Stimulated activated naive CD4-positive, alpha-beta T cell (primary cell): ENCODE results near the gene TACC3.
"Not testable (repeated sequence)": the region's sequence is repeated elsewhere in the genome, so short reads cannot be mapped to it uniquely, and the experiment has no call there.

Source experiments
- DNase-seq, 6 experiments: peaks; one replicate each; lab custom pipeline; 2025; lab: John Stamatoyannopoulos, UW

Gene TACC3

DNA sequence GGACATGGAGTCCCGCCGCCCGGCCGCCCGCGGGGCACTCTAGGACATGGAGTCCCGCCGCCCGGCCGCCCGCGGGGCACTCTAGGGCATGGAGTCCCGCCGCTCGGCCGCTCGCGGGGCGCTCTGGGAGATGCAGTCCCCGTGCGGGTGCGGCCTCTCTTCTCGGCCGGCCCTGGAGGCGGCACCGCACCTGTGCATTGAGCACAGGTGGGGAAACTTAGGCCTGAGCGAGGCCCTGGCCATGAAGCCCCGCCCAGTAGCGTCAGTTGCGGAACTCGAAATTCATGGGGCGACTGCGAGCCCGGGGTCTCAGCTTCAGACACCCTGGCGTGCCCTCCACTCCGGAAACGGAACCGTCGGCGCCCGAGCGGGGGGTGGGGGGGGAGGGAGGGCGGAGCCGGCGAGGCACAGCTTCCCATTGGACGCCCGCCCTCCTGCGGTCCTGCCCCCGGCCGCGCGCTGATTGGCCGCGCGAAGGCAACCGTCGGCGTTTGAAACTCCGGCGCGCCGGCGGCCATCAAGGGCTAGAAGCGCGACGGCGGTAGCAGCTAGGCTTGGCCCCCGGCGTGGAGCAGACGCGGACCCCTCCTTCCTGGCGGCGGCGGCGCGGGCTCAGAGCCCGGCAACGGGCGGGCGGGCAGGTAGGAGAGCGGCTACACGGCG is at the start of gene TACC3, which contains the start of gene TMEM129:
Gene TACC3, plus strand, starts transcription at position 519 of the 663 bp plus-strand sequence. CDS start 1,901 bp downstream, outside the sequence.
Gene TMEM129, minus strand, starts transcription at position 321 of the 663 bp plus-strand sequence. CDS start 486 bp downstream, outside the sequence.
- DNase-seq: peak; percentile 94 to 97 (median 96)

DNA sequence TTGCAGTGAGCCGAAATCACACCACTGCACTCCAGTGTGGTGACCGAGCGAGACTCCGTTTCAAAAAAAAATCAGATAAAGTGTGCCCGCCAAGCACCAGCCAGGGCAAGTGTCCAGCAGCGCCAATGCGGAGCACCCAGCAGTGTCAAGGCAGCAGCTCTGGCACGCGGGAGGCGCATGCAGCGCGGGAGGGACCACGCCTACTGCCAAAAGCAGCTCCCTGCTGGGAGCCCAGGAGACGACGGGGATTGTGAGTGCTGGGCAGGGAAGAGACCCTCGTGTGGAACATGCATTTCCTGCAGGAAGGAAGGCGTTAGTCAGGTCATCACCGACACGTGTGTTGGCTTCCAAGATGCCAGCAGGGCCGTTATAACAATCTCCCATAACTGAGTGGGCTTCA is 47.6 kb upstream of the TACC3 start:
- no peak for DNase-seq

DNA sequence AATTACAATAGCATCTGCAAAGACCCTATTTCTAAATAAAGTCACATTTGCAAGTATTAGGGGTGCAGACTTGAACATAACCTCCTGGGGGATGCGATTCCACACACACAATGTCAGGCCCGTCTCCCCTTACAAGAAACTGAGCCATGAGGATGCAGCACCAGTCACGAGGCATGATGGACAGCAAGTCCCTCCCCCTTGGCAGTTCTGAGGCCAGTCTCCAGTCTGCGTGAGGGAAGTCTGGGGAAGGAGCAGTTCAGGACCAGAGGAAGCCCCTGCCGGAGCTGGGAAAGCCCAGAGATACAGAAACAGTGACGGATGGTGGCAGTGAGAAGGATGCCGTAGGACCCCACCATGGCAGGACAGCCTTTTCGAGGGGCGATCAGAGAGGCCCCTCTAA is 46.6 kb upstream of the TACC3 start:
- DNase-seq: no peak

DNA sequence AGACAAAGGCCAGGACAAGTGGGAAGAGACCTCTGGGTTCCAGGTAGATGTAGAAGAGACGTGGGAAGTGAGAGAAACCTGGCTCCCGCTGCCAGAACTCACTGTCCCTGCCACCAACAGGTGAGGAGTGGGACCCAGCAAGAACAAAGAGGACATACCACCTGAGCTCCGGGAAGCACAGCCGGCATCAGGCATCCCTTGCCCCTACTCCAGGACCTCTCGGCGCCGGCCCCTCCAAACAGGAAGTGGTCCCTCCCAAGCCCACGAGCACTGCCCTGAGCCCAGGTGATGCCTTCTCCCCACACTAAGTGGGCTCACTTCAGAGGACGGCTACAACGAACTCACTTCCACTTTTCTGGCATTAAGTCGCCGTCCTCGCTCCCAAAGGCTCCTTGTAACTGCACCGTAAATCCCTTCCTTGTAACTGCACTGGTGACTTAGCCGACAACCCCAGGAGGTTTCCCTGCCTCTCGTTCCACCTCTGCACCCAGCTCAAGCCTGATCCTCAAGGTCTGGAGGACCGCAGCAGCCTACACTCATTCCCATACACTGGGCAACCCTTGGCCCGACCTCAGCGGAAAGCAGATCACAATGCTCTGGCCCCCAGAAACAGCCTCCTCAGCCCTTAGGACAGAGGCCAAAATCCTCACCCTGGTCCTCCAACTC is 46.1 kb upstream of the TACC3 start:
- DNase-seq: no peak

DNA sequence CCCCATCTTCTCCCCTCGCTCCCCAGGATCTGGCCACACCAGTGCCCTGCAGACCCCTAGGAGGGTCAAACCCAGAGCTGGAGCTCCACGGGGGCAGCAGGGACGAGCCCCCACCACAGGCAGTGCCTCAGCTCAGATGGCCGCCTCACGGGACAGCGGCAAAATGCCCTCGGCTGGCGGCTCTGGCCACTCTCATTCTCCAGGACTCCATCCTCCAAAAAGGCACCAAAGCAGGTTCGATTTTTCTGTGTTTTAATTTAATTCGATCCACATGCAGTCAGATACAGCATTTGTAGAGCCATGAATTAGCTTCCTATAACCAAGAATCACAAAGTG is 45.6 kb upstream of the TACC3 start:
- DNase-seq: no peak

DNA sequence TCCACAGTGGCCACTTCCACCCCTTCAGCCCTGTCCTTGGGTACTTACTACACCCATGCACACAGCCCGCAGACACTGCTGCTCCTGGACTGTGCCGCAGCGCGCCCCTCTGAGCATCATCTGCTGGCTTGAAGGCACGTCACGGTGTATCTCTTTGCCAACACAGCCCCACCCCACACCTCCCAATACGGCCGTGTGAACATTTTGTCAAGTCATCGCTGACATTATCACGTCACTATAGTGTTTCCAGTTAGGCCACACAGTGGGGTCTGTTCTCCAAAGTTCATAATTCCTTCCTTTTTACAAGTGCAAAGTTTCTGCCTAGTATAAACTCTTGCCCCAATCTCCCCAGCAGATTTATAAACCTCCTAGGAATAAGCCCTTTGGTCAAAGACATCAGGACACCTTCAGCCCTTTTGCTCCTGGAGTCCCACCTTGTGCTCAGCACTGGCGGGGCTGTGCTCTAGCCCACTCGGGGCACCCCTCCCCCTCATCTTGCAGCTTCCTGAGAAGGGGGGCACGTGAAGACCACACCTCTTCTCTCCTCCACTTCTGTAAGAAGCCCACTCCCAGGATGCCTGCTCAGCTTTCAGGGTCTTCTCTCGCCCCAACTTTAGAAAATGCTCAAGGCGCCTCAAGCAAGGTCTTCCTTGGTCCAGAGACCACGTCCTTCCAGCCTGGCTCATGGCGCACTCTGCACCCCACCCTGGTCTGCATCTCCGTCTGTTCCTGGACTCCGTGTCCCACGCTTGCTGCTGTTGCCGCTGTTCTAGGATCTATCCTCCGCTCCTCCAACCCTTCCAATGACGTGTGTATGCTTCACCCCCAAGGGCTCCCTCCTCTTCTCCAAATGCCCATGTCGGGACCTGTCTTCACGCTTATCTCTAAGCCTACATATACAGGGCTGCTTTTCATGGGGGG is 44.5 kb upstream of the TACC3 start:
- no peak for DNase-seq

DNA sequence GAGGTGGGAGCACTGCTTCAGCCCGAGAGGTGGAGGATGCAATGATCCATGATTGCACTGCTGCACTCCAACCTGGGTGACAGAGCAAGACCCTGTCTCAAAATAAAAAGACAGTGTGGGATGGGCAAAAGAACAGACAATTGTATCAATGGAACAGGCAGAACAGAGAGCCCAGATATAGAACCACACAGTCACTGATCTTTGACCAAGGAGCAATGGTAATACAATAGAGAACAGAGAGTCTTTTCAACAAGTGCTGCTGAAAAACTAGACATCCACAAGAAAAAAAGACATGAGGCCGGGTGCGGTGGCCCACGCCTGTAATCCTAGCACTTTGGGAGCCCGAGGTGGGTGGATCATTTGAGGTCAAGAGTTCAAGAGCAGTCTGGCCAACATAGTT is 43.1 kb upstream of the TACC3 start:
- DNase-seq: no peak

DNA sequence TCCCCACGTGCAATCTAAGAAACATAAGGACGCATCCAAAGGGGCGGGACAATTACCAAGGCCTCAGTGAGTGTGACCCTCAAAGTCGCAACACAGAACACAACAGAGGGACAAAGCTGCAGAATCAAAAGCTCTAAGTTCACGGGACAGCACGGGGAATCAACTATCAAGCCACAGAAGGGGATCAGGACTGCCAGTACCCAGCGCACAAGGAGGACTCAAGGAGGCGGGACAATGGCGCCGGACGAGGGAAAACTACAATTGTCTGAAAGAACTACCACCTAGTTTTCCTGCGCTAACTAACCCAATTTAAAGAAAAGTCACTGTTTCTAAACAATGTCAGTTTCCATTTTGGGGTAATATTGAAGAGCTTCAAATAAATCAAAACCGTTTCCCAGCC is 38.5 kb upstream of the TACC3 start:
- DNase-seq: no peak

DNA sequence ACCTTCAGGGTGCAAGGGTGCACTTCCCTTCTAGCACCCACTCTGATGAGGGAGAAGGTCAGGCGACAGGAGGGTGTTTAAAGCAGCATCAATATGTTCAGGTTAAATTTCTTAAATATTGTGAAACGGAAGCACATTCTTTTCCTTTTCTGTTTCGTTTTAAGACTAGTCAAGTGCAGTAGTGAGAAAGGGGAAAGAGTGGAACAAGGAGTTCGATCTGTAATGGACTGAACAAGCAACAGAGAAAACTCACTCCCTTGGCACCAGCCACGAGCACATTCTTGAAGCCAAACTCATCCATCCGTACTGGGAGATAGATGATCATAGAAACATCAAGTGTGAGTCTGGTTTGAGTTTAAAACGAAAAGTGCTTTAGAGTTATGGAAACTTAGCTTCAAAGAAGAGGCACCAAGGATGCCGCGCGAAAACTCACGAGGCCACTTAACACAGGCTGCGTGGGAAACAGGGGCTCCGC is 38.0 kb upstream of the TACC3 start:
- peak in 2 of 6 experiments; percentile 48 to 67 for DNase-seq

DNA sequence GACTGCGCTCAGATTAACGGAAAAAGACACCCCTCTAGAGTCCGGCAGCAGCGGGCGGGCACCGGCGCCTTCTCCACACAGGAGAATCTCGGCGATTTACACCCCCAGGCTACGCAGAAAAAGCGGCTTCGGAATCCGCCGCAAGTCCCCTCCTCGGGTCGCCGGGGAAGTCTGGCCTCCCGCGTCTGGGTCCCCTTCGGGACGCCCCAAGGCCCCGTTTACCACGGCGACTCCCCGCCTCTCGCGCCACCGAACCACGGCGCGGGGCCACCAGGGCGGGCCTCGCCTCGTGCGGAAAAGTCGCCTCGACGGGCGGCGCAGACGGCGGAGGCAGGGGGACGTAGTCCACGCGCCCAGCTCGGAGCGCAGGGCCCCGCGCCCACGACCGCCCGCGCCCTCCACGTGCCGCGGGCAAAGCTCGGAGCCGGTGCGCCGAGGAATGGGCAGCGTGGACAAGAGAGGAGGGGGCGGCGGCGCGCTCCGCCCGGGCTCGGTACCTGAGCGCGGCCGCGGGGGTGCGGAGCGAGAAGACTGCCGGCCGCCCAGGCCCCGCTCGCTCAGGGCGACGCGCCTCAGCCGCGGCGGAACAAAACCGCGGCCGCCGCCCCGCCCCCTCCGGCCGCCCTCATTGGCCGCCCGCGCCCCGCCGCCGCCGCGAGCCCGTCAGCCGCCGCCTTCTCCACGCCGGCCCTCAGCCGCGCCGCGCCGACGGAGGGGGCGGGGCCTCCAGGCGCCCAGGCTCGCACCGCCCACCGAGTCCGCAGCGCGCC is 37.4 kb upstream of the TACC3 start, which contains the start of gene FAM53A:
Gene FAM53A, minus strand, starts transcription at position 578 of the 770 bp plus-strand sequence. CDS start 15,572 bp downstream, outside the sequence.
- peak; percentile 32 to 91 (median 58) for DNase-seq

DNA sequence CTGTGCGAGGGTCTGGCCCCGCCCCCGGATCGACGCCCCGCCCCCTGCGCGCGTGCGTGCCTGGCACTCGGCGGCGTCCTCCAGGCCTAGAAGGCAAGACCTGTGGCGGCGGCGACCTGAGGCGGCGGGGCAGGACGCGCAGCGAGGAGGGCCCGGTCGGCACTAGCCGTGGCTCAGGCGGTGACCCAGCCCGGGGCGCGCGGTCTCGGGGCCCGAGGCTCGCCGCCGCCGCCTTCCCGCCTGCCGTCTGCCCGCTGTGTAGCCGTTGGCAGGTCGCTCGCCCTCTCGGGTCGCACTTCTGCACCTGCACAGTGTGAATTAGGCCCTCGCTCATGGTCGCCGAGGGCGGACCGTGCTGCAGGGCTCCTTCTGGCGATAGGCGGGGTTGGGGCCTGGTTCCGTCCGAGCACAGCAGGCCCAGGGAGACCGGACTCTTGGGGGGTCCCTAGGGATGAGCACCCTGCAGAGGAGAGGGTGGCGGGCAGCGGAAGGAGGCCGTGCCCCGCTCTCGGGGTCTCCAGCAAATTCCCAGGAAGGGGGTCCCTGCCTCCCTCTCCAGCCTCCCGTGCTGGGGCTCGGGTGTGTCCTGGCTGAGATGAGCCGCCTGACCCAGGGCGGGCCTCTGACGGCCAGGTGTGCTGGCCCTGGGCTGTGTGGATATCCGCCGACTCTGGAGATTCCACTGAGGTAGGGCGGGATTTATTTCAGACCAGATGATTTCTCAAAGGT is 36.7 kb upstream of the TACC3 start:
- peak in 5 of 6 experiments; percentile 79 to 90 (median 90) for DNase-seq

DNA sequence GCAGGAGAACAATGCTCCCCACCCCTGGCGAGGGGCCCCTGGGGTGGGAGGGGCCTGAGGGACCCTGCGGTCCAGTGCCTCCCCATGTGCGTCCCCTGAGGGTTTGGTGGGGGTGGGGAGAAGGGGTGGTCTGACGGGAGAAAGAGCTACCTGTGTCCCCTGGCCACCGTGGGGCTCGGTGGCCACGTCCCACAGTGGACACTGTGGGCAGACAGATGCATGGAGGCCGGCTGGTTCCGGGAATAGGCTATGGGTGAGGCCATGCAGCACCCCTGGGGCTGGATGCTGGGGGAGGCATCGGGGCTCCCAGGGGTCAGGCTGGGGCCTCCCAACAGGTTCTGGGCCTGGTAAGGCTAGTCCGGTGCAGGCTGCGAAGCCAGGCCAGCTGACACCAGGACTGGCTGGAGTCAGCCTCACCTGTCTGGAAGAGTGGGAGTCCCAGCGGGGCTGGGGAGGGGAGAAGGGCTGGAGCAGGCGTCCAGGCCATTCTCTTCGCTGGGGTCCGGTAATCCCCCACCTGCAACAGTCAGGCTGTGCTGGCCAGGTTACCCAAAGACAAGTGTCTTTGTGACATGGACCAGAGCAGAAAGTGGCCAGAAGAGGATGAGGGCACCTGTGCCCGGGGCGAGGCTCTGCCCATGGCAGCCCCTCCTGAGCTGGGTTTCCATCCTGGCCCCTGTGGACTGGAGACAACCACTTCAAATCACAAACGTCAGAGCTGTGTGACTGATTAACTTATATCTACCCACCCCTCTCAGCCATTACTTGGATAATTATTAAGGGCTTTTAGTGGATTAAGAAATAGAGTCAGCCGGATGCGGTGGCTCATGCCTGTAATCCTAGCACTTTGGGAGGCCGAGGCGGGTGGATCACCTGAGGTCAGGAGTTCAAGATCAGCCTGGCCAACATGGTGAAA is 35.8 kb upstream of the TACC3 start:
- DNase-seq: no peak

DNA sequence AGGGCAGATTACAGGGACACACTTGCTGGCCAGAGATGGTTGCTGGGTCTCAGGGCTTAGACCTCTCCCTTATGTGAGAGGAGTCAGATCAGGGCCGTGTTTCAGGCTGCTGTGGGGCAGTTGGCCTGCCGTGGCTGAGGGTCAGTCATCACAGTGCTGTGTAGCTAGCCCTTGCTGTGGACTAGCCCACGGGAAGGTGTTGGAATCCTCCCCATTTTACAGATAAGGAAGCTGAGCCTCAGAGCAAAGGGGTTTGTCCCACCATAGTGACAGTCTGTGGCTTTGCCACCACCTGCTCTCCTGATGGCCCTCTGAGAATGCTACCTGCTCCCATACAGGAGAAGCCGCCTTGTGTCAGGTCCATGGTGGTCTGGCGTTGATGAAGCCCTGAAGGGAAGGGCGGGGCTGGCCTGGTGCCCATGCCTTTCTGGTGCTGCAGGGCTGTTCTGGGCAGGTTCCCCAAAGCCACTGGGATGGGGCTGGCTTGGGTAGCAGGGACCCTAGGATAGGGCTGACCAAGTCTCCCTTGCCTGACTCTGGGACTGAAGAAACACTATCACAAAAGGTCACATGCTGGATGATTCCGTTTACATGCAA is 34.8 kb upstream of the TACC3 start:
- DNase-seq: no peak

DNA sequence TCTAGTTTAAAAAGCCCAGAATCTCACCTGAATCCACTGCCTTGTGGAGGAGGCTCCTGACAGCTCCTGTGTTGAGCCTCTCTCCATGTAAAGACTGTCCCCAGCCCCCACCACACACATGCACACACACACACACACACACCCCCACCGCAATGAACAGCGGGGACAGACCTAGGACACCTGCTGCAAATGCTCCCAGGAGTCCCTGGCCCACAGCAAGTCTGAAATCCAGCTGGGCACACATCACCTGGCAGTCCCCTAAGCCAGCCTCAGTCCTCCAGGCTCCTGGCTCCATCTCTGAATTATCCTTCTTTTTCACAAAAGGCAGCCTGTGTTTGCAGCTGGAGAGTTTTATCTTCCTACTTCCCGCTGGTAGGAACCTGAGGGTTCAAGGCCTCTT is 30.6 kb upstream of the TACC3 start:
- DNase-seq: no peak

DNA sequence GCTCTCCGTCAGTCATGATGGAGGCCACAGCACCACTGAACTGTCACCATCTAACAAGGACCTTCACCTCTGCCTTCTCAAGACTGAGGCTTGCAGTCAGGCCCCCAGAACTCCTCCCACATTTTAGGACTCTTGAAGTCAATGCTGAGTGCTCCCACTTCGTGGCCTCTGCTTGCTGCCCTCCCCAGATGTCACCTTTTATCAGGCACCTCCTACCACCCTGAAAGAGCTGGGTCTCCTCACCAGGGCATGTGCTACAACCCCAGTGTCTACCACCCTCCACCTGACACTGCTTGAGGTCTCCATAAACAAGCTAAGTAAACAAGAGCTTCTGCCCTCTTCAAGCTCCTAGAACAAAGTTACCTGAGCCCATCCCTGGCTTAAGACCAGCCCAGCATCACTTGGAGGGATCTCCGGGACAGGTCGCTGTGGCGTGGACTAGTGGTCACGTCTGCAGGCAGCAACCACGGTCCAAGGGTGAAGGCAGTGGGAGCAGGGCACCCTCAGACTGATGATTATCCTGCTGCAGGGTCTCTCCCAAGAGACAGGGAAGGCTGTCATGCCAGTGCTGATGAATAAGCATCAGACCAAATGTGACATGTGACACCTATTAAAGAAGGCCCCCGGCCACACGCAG is 29.5 kb upstream of the TACC3 start:
- DNase-seq: no peak

DNA sequence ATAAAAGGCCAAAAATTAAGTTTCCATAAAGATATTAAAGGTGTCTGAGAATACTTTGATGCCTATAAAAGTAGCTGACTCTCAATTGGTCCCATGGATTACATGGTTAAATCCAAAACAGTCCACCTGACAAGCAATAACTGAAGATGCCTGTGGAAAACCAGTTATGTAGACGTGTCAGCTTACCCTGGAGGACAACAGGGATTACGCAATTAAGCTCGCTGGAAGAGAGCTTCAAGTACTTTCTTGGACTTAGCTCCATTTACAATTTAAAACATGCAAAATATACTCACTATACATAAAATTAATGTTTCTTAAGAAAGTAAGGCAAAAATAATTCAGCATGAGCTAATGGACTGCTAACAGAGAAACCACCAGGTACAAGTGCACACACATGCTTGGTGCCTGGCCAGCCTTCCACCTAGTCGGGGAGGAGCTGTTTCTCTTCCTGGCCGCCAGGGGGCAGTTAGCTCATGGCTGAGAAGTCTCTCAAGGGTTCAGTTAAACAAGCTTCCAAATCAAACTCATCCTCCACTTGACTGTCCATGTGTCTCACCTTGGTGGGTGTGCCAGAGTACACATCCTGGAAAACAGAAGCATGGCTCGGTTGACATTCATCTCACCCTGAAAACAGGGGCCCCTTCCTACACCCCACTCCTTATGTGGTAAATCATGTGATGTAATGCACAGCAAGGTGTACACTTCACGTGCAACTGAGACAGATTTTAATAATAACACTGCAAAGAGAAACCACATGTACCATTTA is 28.0 kb upstream of the TACC3 start:
- peak; percentile 58 to 86 (median 66) for DNase-seq

DNA sequence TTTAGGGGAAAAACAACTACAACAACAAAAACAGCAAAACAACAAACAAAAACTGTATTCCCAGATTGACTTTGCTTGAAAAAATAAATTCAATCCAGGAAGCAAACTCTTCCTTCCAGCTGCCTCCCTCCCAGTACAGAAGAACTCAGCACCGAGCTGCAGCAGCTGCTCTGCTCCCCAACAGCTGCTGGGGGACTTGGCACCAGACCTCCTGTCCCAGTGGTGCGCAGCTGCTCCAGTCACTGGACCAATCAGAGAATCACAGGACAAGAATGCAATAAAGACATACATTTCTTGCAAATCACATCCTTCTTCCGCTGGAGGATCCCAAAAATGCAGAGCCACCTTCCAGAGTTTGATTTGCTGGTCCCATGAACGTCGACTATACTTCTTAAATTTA is 25.4 kb upstream of the TACC3 start:
- no peak for DNase-seq

DNA sequence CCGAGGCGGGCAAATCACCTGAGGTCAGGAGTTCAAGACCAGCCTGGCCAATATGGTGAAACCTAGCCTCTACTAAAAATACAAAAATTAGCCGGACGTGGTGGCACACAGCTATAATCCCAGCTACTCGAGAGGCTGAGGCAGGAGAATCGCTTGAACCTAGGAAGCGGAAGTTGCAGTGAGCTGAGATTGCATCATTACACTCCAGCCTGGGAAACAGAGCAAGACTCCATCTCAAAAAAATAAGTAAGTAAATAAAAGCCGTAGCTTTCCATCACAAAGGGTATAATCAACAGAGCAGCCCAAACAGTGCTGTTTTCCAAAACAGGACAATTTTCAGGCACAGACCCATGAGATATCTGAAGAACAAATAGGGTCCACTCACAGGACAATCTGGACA is 19.6 kb upstream of the TACC3 start:
- not testable (repeated sequence) for DNase-seq
